Urothelium cell line (cell line): ENCODE data around the gene RPRD1A.
"Not testable (repeated sequence)": the region's sequence is repeated elsewhere in the genome, so short reads cannot be mapped to it uniquely, and the experiment has no call there.

Experiments used
- DNase-seq: peaks from one replicate; pipeline ENCODE4 v3.0.0; 2011; ENCODE audit warnings: low spot score, mixed read lengths
- FAIRE-seq: peaks from 2 replicates; lab custom pipeline; 2011; peaks lifted over from hg19 to GRCh38; lab: Jason Lieb, UNC

The RPRD1A gene

GRCh38 chr18:35973650-35974049 is 93.7 kb downstream of the RPRD1A start:
- no peak for FAIRE-seq
- no peak for DNase-seq

- FAIRE-seq (no peak), DNase-seq (peak; percentile 87)
Observed at GRCh38 chr18:35972197-35973000, 95.0 kb downstream of the RPRD1A start, which contains the start of gene RMP24. Gene RMP24 (plus strand): TSS chr18:35972679.

GRCh38 chr18:35971661-35972196 is 95.6 kb downstream of the RPRD1A start:
- no peak for DNase-seq
- no peak for FAIRE-seq

- DNase-seq, result no peak
- FAIRE-seq, result no peak
Observed at GRCh38 chr18:35969676-35970075, 97.7 kb downstream of the RPRD1A start.

GRCh38 chr18:35968278-35968880 is 99.0 kb downstream of the RPRD1A start:
- no peak for FAIRE-seq
- DNase-seq, result no peak

- not testable (repeated sequence) for FAIRE-seq
Observed at GRCh38 chr18:35967866-35968265, 99.5 kb downstream of the RPRD1A start.

GRCh38 chr18:35964319-35964718 is 103.0 kb downstream of the RPRD1A start:
- FAIRE-seq (no peak), DNase-seq (no peak)

More at GRCh38 chr18:35967866-35968265, 99.5 kb downstream of the RPRD1A start:
- DNase-seq, result not testable (repeated sequence)

- FAIRE-seq, result no peak
- DNase-seq, result no peak
Observed at GRCh38 chr18:35962320-35962719, 105.0 kb downstream of the RPRD1A start.

- FAIRE-seq (no peak), DNase-seq (no peak)
Observed at GRCh38 chr18:35956226-35956625, 111.1 kb downstream of the RPRD1A start.

- DNase-seq (no peak), FAIRE-seq (no peak)
Observed at GRCh38 chr18:35953688-35954087, 113.7 kb downstream of the RPRD1A start.

GRCh38 chr18:35950628-35950982 is 116.8 kb downstream of the RPRD1A start:
- DNase-seq (no peak), FAIRE-seq (no peak)

- FAIRE-seq, result no peak
- peak; percentile 41 for DNase-seq
Observed at GRCh38 chr18:35949903-35950627, 117.3 kb downstream of the RPRD1A start.

GRCh38 chr18:35949090-35949489 is 118.3 kb downstream of the RPRD1A start:
- FAIRE-seq, result no peak

GRCh38 chr18:35948080-35948479 is 119.3 kb downstream of the RPRD1A start:
- FAIRE-seq (no peak), DNase-seq (no peak)

More at GRCh38 chr18:35949090-35949489, 118.3 kb downstream of the RPRD1A start:
- DNase-seq, result no peak

- no peak for DNase-seq
- no peak for FAIRE-seq
Observed at GRCh38 chr18:35942661-35943060, 124.7 kb downstream of the RPRD1A start.

- DNase-seq (no peak), FAIRE-seq (no peak)
Observed at GRCh38 chr18:35942133-35942532, 125.2 kb downstream of the RPRD1A start.

- no peak for FAIRE-seq
- DNase-seq, result no peak
Observed at GRCh38 chr18:35941299-35941698, 126.1 kb downstream of the RPRD1A start.
